H1 (cell line): ENCODE measurements around the gene PLCL2. TPM values are rescaled to one million over a fixed set of nuclear protein-coding genes. Genes with fewer than 3 reads are reported as not detected.

ENCODE experiments used
- CTCF ChIA-PET: fragments of 300-600 bp; sonication (Branson Sonifier 250); formaldehyde crosslinking; loops from one replicate; lab custom pipeline; 2021; ENCODE audit not compliant: partially characterized antibody; lab: Charles Lee
- POLR2A ChIA-PET: fragments of 300-600 bp; sonication (Branson Sonifier 250); formaldehyde crosslinking; loops from one replicate; lab custom pipeline; 2021; ENCODE audit warnings: inconsistent platforms; ENCODE audit not compliant: partially characterized antibody; lab: Charles Lee
- DNase-seq, 2 experiments: peaks; one replicate each; pipeline versions ENCODE4 v3.0.0 to v3.0.0-alpha.2; 2010 to 2022; ENCODE audit warnings: low spot score in 2 of 2, low read depth in 1 of 2, mixed read lengths in 1 of 2
- FAIRE-seq: peaks from 2 replicates; lab custom pipeline; 2011; peaks lifted over from hg19 to GRCh38; lab: Jason Lieb, UNC
- H2AFZ ChIP-seq: 2 replicates; pipeline ENCODE4 v1.8.1; 2012; ENCODE audit warnings: low read length, inconsistent platforms
- H2AK5ac ChIP-seq: 2 replicates; pipeline ENCODE4 v1.6.1; 2013; ENCODE audit warnings: low read depth, low read length
- H2BK120ac ChIP-seq: replicated peaks from 2 replicates; pipeline ENCODE3; 2013; ENCODE audit warnings: low read depth, low read length, inconsistent platforms
- H2BK12ac ChIP-seq: 2 replicates; pipeline ENCODE4 v1.6.1; 2013; ENCODE audit warnings: low read depth, low read length
- H2BK15ac ChIP-seq: 2 replicates; pipeline ENCODE4 v1.6.1; 2013; ENCODE audit warnings: low read length
- H2BK20ac ChIP-seq: 2 replicates; pipeline ENCODE4 v1.6.1; 2013; ENCODE audit warnings: low read length
- H2BK5ac ChIP-seq: 2 replicates; pipeline ENCODE4 v1.6.1; 2013; ENCODE audit warnings: low read depth, low read length
- H3K14ac ChIP-seq: 2 replicates; pipeline ENCODE4 v1.6.1; 2013; ENCODE audit warnings: inconsistent platforms; ENCODE audit not compliant: insufficient read length
- H3K18ac ChIP-seq: 2 replicates; pipeline ENCODE4 v1.6.1; 2013; ENCODE audit warnings: low read length; ENCODE audit errors: extremely low read depth
- H3K23ac ChIP-seq: 2 replicates; pipeline ENCODE4 v1.6.1; 2013; ENCODE audit warnings: inconsistent platforms; ENCODE audit not compliant: insufficient read length
- H3K23me2 ChIP-seq: 2 replicates; pipeline ENCODE4 v1.6.1; 2013; ENCODE audit warnings: low read depth, low read length
- H3K27ac ChIP-seq: 2 replicates; pipeline ENCODE4 v1.6.1; 2011; ENCODE audit warnings: low read depth, low read length, inconsistent platforms
- H3K27me3 ChIP-seq, 4 experiments: replicated peaks in 1 of 4; 1 replicate in 1 of 4; 2 replicates in 3 of 4; pipeline versions ENCODE4 v1.6.1 to v1.8.1; 2011 to 2013; ENCODE audit warnings: low read length in 3 of 4, mild to moderate bottlenecking in 3 of 4, inconsistent platforms in 2 of 4, mixed read lengths in 2 of 4, moderate library complexity in 1 of 4; ENCODE audit not compliant: control insufficient read depth in 3 of 4, insufficient read depth in 3 of 4; ENCODE audit errors: extremely low read depth in 1 of 4
- H3K36me3 ChIP-seq, 4 experiments: 2 replicates each; pipeline versions ENCODE4 v1.6.1 to v1.8.1; 2011 to 2013; ENCODE audit warnings: mild to moderate bottlenecking in 4 of 4, low read length in 3 of 4, moderate library complexity in 2 of 4, control low read depth in 1 of 4, inconsistent platforms in 1 of 4; ENCODE audit not compliant: insufficient read depth in 4 of 4, control insufficient read depth in 2 of 4
- H3K4ac ChIP-seq: replicated peaks from 2 replicates; pipeline ENCODE3; 2013; ENCODE audit warnings: low read length, low read depth, mixed read lengths, inconsistent platforms; ENCODE audit not compliant: insufficient read length
- H3K4me1 ChIP-seq, 4 experiments: replicated peaks in 1 of 4; 1 replicate in 1 of 4; 2 replicates in 3 of 4; pipeline versions ENCODE4 v1.6.1 to v1.8.1; 2011 to 2013; ENCODE audit warnings: low read length in 3 of 4, inconsistent platforms in 2 of 4, mixed read lengths in 1 of 4; ENCODE audit not compliant: insufficient read depth in 4 of 4, control insufficient read depth in 3 of 4
- H3K4me2 ChIP-seq, 2 experiments: 2 replicates each; pipeline versions ENCODE4 v1.6.1 to v1.8.1; 2011 to 2013; ENCODE audit warnings: low read depth in 2 of 2, low read length in 2 of 2, control low read depth in 1 of 2, inconsistent platforms in 1 of 2, mild to moderate bottlenecking in 1 of 2; ENCODE audit not compliant: insufficient read depth in 1 of 2
- H3K4me3 ChIP-seq, 4 experiments: fragments of 200-600, 300-600 bp in 1 of 4; sonication (generic), shearing (Covaris generic), sonication (Bioruptor Twin) in 1 of 4; 2 replicates each; pipeline versions ENCODE4 v1.5.1 to v1.8.1; 2011 to 2016; ENCODE audit warnings: low read length in 4 of 4, low read depth in 3 of 4, control low read depth in 2 of 4, inconsistent platforms in 2 of 4, mild to moderate bottlenecking in 2 of 4, mixed read lengths in 1 of 4, moderate library complexity in 1 of 4; ENCODE audit not compliant: insufficient read depth in 2 of 4; ENCODE audit errors: extremely low read depth in 1 of 4
- H3K56ac ChIP-seq: replicated peaks from 2 replicates; pipeline ENCODE3; 2013; ENCODE audit warnings: low read depth, mild to moderate bottlenecking, mixed read lengths, low read length, inconsistent platforms; ENCODE audit not compliant: insufficient read length
- H3K79me1 ChIP-seq: 2 replicates; pipeline ENCODE4 v1.6.1; 2013; ENCODE audit warnings: low read depth, low read length, control low read depth
- H3K79me2 ChIP-seq, 2 experiments: 2 replicates each; pipeline versions ENCODE4 v1.6.1 to v1.8.1; 2012 to 2013; ENCODE audit warnings: low read length in 2 of 2, mild to moderate bottlenecking in 2 of 2, inconsistent platforms in 1 of 2; ENCODE audit not compliant: insufficient read depth in 2 of 2, control insufficient read depth in 1 of 2
- H3K9ac ChIP-seq, 4 experiments: replicated peaks in 1 of 4; 1 replicate in 1 of 4; 2 replicates in 3 of 4; pipeline versions ENCODE4 v1.6.1 to v1.8.1; 2011 to 2013; ENCODE audit warnings: low read depth in 3 of 4, low read length in 3 of 4, control low read depth in 2 of 4, mild to moderate bottlenecking in 2 of 4, moderate library complexity in 2 of 4, inconsistent platforms in 1 of 4; ENCODE audit errors: extremely low read depth in 1 of 4
- H3K9me3 ChIP-seq, 2 experiments: 2 replicates each; pipeline versions ENCODE4 v1.6.1 to v1.8.1; 2012 to 2013; ENCODE audit warnings: mild to moderate bottlenecking in 2 of 2, moderate library complexity in 2 of 2, control low read depth in 1 of 2, inconsistent platforms in 1 of 2, low read depth in 1 of 2, low read length in 1 of 2, mixed read lengths in 1 of 2; ENCODE audit not compliant: insufficient read depth in 2 of 2
- H4K20me1 ChIP-seq, 2 experiments: replicated peaks in 1 of 2; 2 replicates each; pipeline versions ENCODE3 to v1.8.1; 2011 to 2013; ENCODE audit warnings: inconsistent platforms in 2 of 2, low read length in 2 of 2, mild to moderate bottlenecking in 1 of 2; ENCODE audit not compliant: insufficient read depth in 2 of 2, control insufficient read depth in 1 of 2
- H4K5ac ChIP-seq: 2 replicates; pipeline ENCODE4 v1.6.1; 2013; ENCODE audit warnings: low read length, low read depth, mixed read lengths, inconsistent platforms; ENCODE audit not compliant: insufficient read length
- H4K8ac ChIP-seq: 2 replicates; pipeline ENCODE4 v1.8.0; 2013; ENCODE audit warnings: mild to moderate bottlenecking, moderate library complexity, low read length, inconsistent platforms; ENCODE audit not compliant: insufficient read depth; ENCODE audit errors: extremely low read depth
- H4K91ac ChIP-seq: replicated peaks from 2 replicates; pipeline ENCODE3; 2013; ENCODE audit warnings: low read length, mixed read lengths, inconsistent platforms; ENCODE audit not compliant: insufficient read length
- WGBS, 2 experiments: shearing (Covaris generic) in 1 of 2; methylation state at CpG; one replicate each; pipeline versions ENCODE4 v1.1.6 to v1.1.7; 2013 to 2015; ENCODE audit warnings: low lambda C conversion rate in 2 of 2, mixed read lengths in 2 of 2, inconsistent platforms in 1 of 2, low coverage in 1 of 2, missing lambda C conversion rate in 1 of 2; ENCODE audit not compliant: insufficient replicate concordance in 2 of 2, insufficient coverage in 1 of 2, insufficient read length in 1 of 2; ENCODE audit errors: extremely low coverage in 1 of 2, missing lambda C conversion rate in 1 of 2; 5-methylcytosine and 5-hydroxymethylcytosine counted together
- polyA plus RNA-seq, 7 experiments: library from polyadenylated mRNA; depleted of rRNA in 3 of 7; stranded (reverse) in 5 of 7; unstranded in 2 of 7; fragments of >200 nt in 5 of 7; fragments of 200-250 nt in 2 of 7; gene quantifications; 1 replicate in 5 of 7; 2 replicates in 1 of 7; 4 replicates in 1 of 7; pipeline versions ENCODE4 v1.2.1 to v1.2.3, GENCODE V29; 2011 to 2013; ENCODE audit warnings: missing spikeins in 2 of 7, mixed read lengths in 2 of 7
- total RNA-seq: library from RNA; stranded (reverse); fragmentation: NEBNext Ultra II Directional; extraction: Animal tissue kit (Norgen Biotek cat#: 25700); gene quantifications from 2 replicates; pipeline ENCODE4 v1.2.1, GENCODE V29; 2021

The PLCL2 gene
- total and polyA plus RNA-seq, 2 of the 8 experiments (the other 6 are each of a cell fraction or from before 2014, with no cell fraction given) = 3.5 to 6.8 TPM

DNA sequence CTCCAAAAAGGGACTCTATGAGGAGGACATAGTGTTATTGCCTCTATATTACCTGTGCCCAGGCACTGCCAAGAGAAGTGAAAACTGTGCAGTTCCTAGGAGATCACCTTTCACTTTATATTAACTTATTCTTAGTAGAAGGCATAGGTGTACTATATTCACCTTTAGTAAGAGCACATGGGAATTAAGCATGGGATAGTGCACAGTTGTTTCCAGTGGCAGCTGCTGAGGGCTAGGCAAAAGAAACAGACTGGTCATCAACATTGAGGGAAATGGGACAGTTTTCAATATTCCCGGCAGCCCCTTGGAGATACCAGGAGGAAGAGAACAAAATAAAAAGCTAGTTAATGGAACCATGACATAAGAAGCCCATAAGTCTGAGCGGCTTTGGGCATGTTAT, 100.9 kb downstream of the PLCL2 start:
- Histone ChIP-seq H2BK5ac (no peak overlapping the region), H3K14ac (no peak overlapping the region), H4K8ac (no peak overlapping the region), H4K91ac (no peak overlapping the region), H3K36me3 (no peaks in the 10 kb centered on the region), H3K4me3 (no peak overlapping the region), H3K9ac (no peak overlapping the region), H4K5ac (no peak overlapping the region), H2BK15ac (no peak overlapping the region), H3K18ac (no peak overlapping the region), H3K27ac (no peak overlapping the region), H3K56ac (no peak overlapping the region), H3K9me3 (peaks cover 0 to under 1% of the 10 kb centered on the region in 2 experiments; a peak in 1 of 4 replicates), H3K23ac (no peak overlapping the region), H4K20me1 (peaks cover 0 to 4% of the 10 kb centered on the region in 2 experiments), H2BK120ac (no peak overlapping the region), H3K23me2 (no peaks in the 10 kb centered on the region), H2BK20ac (no peak overlapping the region), H3K79me1 (no peaks in the 10 kb centered on the region; the same call in 1 of the 2 replicates), H3K27me3 (peaks cover 0 to 1% (median 0%) of the 10 kb centered on the region in 4 experiments; a peak in 1 of 7 replicates), H3K4me1 (no peaks in the 10 kb centered on the region), H3K4ac (no peak overlapping the region), H2AK5ac (no peak overlapping the region), H2BK12ac (no peak overlapping the region), H3K79me2 (no peaks in the 10 kb centered on the region; a peak in 2 of 4 replicates), H3K4me2 (no peak overlapping the region), H2AFZ (no peak overlapping the region)
- WGBS, 2 experiments = 82% methylated on average over 2 of the region's 2 CpGs; no CpG with 5 or more reads in 1 of the 2 experiments
- FAIRE-seq = no peak
- DNase-seq = no peak
- ChIA-PET POLR2A (no interaction called here), CTCF (interaction anchor here (1.1 to 3.0 kb wide), 3 partner anchors 9 to 25 kb away, joined by 4 to 11 read pairs (median 6); no protein-coding TSS in a partner anchor)
